GM12892 (cell line): ENCODE data around the gene CEMIP.

Experiments
- POLR2A ChIP-seq: IDR thresholded peaks from 2 replicates; pipeline ENCODE4 v1.6.1; 2011; ENCODE audit warnings: low read depth, low read length, control low read depth
- POLR2AphosphoS5 ChIP-seq: IDR thresholded peaks from 2 replicates; pipeline ENCODE4 v1.6.1; 2011; ENCODE audit warnings: low read depth, low read length, control low read depth

GRCh38 chr15:80970658-80971057 is 191.5 kb downstream of the CEMIP start:
- TF ChIP-seq POLR2A: no peak
- TF ChIP-seq POLR2AphosphoS5: no peak
